HG02678 (cell line): ENCODE data around the gene UNCX.
"Not testable (repeated sequence)": the region's sequence is repeated elsewhere in the genome, so short reads cannot be mapped to it uniquely, and the experiment has no call there.

Experiments used
- ATAC-seq: cut with Tn5 transposase; IDR thresholded peaks from one replicate; pipeline ENCODE4 v1.9.1; 2021; ENCODE audit warnings: mild to moderate bottlenecking, moderate library complexity; ENCODE audit not compliant: unreplicated experiment

Gene UNCX

GRCh38 chr7:1274121-1274875 is 41.6 kb downstream of the UNCX start:
- ATAC-seq, result no peak

- no peak for ATAC-seq
These were observed 42.3 kb downstream of the UNCX start for GRCh38 chr7:1274876-1275375.

- no peak for ATAC-seq
These were observed 43.0 kb downstream of the UNCX start for GRCh38 chr7:1275451-1276381.

- no peak for ATAC-seq
These were observed 44.0 kb downstream of the UNCX start for GRCh38 chr7:1276626-1277175.

- ATAC-seq, result no peak
These were observed 45.9 kb downstream of the UNCX start for GRCh38 chr7:1278543-1278942.

GRCh38 chr7:1279041-1279440 is 46.4 kb downstream of the UNCX start:
- ATAC-seq, result no peak

- ATAC-seq, result not testable (repeated sequence)
These were observed 47.2 kb downstream of the UNCX start for GRCh38 chr7:1279895-1280294.

- ATAC-seq, result no peak
These were observed 48.4 kb downstream of the UNCX start for GRCh38 chr7:1281068-1281467.

- ATAC-seq, result no peak
These were observed 50.0 kb downstream of the UNCX start for GRCh38 chr7:1282679-1283078.

GRCh38 chr7:1283337-1283736 is 50.7 kb downstream of the UNCX start:
- no peak for ATAC-seq

- ATAC-seq, result no peak
These were observed 51.5 kb downstream of the UNCX start for GRCh38 chr7:1283941-1284742.

GRCh38 chr7:1284743-1285458 is 52.2 kb downstream of the UNCX start:
- no peak for ATAC-seq

- ATAC-seq, result no peak
These were observed 53.1 kb downstream of the UNCX start for GRCh38 chr7:1285556-1286301.
